ENCODE measurements around the gene ARNT2.

DNA sequence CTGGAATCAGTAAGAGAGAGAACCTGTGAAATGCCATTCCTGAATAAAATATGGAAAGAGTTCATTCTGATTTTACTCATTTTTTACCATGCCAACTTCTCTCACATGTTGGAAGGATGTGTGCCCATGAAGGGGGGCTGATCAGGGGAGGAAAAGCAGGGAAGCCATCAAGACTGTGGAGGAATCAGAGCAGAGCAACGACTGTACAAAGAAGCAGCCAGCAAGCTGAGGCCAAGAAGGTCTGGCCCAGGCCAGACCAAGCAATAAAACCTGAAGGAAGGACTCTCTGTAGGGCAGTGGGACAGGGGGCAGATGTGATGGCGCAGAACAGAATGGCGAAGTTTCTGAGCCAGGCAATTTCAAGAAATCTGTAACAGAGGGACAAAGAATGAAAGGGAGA lies 24.0 kb upstream of the ARNT2 start:
- TF ChIP-seq, protein P1, sequence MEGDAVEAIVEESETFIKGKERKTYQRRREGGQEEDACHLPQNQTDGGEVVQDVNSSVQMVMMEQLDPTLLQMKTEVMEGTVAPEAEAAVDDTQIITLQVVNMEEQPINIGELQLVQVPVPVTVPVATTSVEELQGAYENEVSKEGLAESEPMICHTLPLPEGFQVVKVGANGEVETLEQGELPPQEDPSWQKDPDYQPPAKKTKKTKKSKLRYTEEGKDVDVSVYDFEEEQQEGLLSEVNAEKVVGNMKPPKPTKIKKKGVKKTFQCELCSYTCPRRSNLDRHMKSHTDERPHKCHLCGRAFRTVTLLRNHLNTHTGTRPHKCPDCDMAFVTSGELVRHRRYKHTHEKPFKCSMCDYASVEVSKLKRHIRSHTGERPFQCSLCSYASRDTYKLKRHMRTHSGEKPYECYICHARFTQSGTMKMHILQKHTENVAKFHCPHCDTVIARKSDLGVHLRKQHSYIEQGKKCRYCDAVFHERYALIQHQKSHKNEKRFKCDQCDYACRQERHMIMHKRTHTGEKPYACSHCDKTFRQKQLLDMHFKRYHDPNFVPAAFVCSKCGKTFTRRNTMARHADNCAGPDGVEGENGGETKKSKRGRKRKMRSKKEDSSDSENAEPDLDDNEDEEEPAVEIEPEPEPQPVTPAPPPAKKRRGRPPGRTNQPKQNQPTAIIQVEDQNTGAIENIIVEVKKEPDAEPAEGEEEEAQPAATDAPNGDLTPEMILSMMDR (IDR thresholded peaks at IDR 0.05; ENCODE audit: low read length) = no peak
- TF ChIP-seq EZH2phosphoT487 (IDR thresholded peaks at IDR 0.05; ENCODE audit: low read length) (no peak), EZH2 (optimal IDR thresholded peaks at IDR 0.05; ENCODE audit: low read depth, low read length) (no peak)
